ENCODE data around the gene MICB.

GRCh38 chr6:31532644-31533454 is 34.9 kb downstream of the MICB start:
- TF ChIP-seq CTCF (IDR thresholded peaks at IDR 0.05) = no peak
- TF ChIP-seq POLR2A (IDR thresholded peaks at IDR 0.05) = no peak
